Natural killer cell treated with Interleukin-12 subunit alpha and Interleukin-12 subunit beta and Interleukin-15 and Interleukin-18, amount 100 ng/mL, for 72 hours (primary cell): ENCODE measurements around the gene ARRDC3. TPM values are rescaled to one million over a fixed set of nuclear protein-coding genes. Genes with fewer than 3 reads are reported as not detected.

Experiments used
- ATAC-seq, 2 donors: fragments of 150-1000 bp; cut with Tn5 transposase in 1 of 2; sonication (Bioruptor Pico), chemical (Tn5 transposase) in 1 of 2; 2 replicates each; pipeline ENCODE4 v1.10.0; 2021
- DNase-seq: peaks from one replicate; pipeline ENCODE4 v3.0.0; 2022; ENCODE audit warnings: low spot score
- H3K27ac Mint-ChIP-seq, 2 donors: 1 replicate in 1 of 2; 2 replicates in 1 of 2; pipeline ENCODE4 v1.8.0; 2022; ENCODE audit warnings: mixed read lengths in 2 of 2, mild to moderate bottlenecking in 1 of 2, moderate library complexity in 1 of 2
- H3K27me3 Mint-ChIP-seq, 2 donors: 1 replicate in 1 of 2; 2 replicates in 1 of 2; pipeline ENCODE4 v1.8.0; 2022; ENCODE audit warnings: mixed read lengths in 2 of 2
- H3K36me3 Mint-ChIP-seq: one replicate; pipeline ENCODE4 v1.8.0; 2022; ENCODE audit warnings: mixed read lengths
- H3K4me1 Mint-ChIP-seq, 2 donors: 1 replicate in 1 of 2; 2 replicates in 1 of 2; pipeline ENCODE4 v1.8.0; 2022; ENCODE audit warnings: low read depth in 2 of 2, mixed read lengths in 2 of 2, mild to moderate bottlenecking in 1 of 2
- H3K4me3 Mint-ChIP-seq: one replicate; pipeline ENCODE4 v1.8.0; 2022; ENCODE audit warnings: mixed read lengths
- H3K9me3 Mint-ChIP-seq: 2 replicates; pipeline ENCODE4 v1.8.0; 2022; ENCODE audit warnings: mixed read lengths
- total RNA-seq, 2 donors: library from RNA; stranded (reverse); gene quantifications; one replicate each; pipeline ENCODE4 v1.2.3, GENCODE V29; 2022

ARRDC3 gene
- total RNA-seq: 10 to 100 TPM; 30.4 to 31.9 TPM

GRCh38 chr5:91383027-91383955 lies at the start of gene ARRDC3:
ARRDC3 (minus strand) TSS chr5:91383317; CDS start chr5:91383092, 225 bp downstream.
- peak; percentile 71 to 77 for ATAC-seq
- no peaks in the 10 kb centered on the region for H3K27me3 Mint-ChIP-seq
- H3K4me1 Mint-ChIP-seq: peaks cover 25% of the 10 kb centered on the region in 2 donors
- DNase-seq: peak; percentile 98
- H3K4me3 Mint-ChIP-seq: peak within 1 kb of the TSS; percentile 93
- H3K36me3 Mint-ChIP-seq: no peaks in the 10 kb centered on the region
- no peaks in the 10 kb centered on the region for H3K9me3 Mint-ChIP-seq
- H3K27ac Mint-ChIP-seq: peak within 1 kb of the TSS; percentile 89 to 94

- H3K4me1 Mint-ChIP-seq: peaks cover 21 to 25% of the 10 kb centered on the region in 2 donors
- H3K27me3 Mint-ChIP-seq: no peaks in the 10 kb centered on the region
- peaks cover 11% of the 10 kb centered on the region for H3K36me3 Mint-ChIP-seq
- H3K4me3 Mint-ChIP-seq: no peak overlapping the region
- H3K27ac Mint-ChIP-seq: no peak overlapping the region
- no peak for ATAC-seq
- H3K9me3 Mint-ChIP-seq: peaks cover 4% of the 10 kb centered on the region
- no peak for DNase-seq
Observed at GRCh38 chr5:91430949-91431348, 47.8 kb upstream of the ARRDC3 start.

GRCh38 chr5:91424638-91425436 lies 41.7 kb upstream of the ARRDC3 start:
- Mint-ChIP-seq H3K27me3 (no peaks in the 10 kb centered on the region), H3K4me1 (peaks cover 0 to 7% of the 10 kb centered on the region in 2 donors), H3K9me3 (peaks cover 4% of the 10 kb centered on the region), H3K27ac (no peak overlapping the region), H3K36me3 (peaks cover 8% of the 10 kb centered on the region), H3K4me3 (no peak overlapping the region)
- ATAC-seq (no peak), DNase-seq (no peak)

GRCh38 chr5:91423871-91424270 lies 40.8 kb upstream of the ARRDC3 start:
- Mint-ChIP-seq H3K4me1 (peaks cover 0 to 3% of the 10 kb centered on the region in 2 donors), H3K27ac (no peak overlapping the region), H3K36me3 (no peaks in the 10 kb centered on the region), H3K27me3 (no peaks in the 10 kb centered on the region), H3K4me3 (no peak overlapping the region), H3K9me3 (no peaks in the 10 kb centered on the region)
- ATAC-seq (no peak), DNase-seq (no peak)

GRCh38 chr5:91420879-91421278 lies 37.8 kb upstream of the ARRDC3 start:
- Mint-ChIP-seq H3K9me3 (no peaks in the 10 kb centered on the region), H3K4me3 (no peak overlapping the region), H3K36me3 (no peaks in the 10 kb centered on the region), H3K27ac (no peak overlapping the region), H3K4me1 (peaks cover 10 to 12% of the 10 kb centered on the region in 2 donors), H3K27me3 (no peaks in the 10 kb centered on the region)
- no peak for DNase-seq
- ATAC-seq: no peak

GRCh38 chr5:91419571-91420537 lies 36.7 kb upstream of the ARRDC3 start:
- Mint-ChIP-seq H3K36me3 (no peaks in the 10 kb centered on the region), H3K4me3 (no peak overlapping the region), H3K9me3 (no peaks in the 10 kb centered on the region), H3K27ac (no peak overlapping the region), H3K4me1 (peaks cover 10 to 12% of the 10 kb centered on the region in 2 donors), H3K27me3 (no peaks in the 10 kb centered on the region)
- no peak for ATAC-seq
- DNase-seq: peak; percentile 79

- no peaks in the 10 kb centered on the region for H3K36me3 Mint-ChIP-seq
- H3K27ac Mint-ChIP-seq: no peak overlapping the region
- DNase-seq (no peak), ATAC-seq (no peak)
- H3K9me3 Mint-ChIP-seq: no peaks in the 10 kb centered on the region
- peaks cover 10 to 12% of the 10 kb centered on the region in 2 donors for H3K4me1 Mint-ChIP-seq
- H3K4me3 Mint-ChIP-seq: no peak overlapping the region
- no peaks in the 10 kb centered on the region for H3K27me3 Mint-ChIP-seq
Observed at GRCh38 chr5:91419136-91419535, 36.0 kb upstream of the ARRDC3 start.

GRCh38 chr5:91418158-91418557 lies 35.0 kb upstream of the ARRDC3 start:
- Mint-ChIP-seq H3K4me1 (peaks cover 10 to 12% of the 10 kb centered on the region in 2 donors), H3K27me3 (no peaks in the 10 kb centered on the region), H3K9me3 (no peaks in the 10 kb centered on the region), H3K4me3 (no peak overlapping the region), H3K36me3 (no peaks in the 10 kb centered on the region), H3K27ac (peak overlapping the region; percentile 8 to 11)
- ATAC-seq (no peak), DNase-seq (no peak)

GRCh38 chr5:91417219-91417618 lies 34.1 kb upstream of the ARRDC3 start:
- Mint-ChIP-seq H3K4me1 (peaks cover 10 to 12% of the 10 kb centered on the region in 2 donors), H3K9me3 (no peaks in the 10 kb centered on the region), H3K27ac (no peak overlapping the region), H3K27me3 (no peaks in the 10 kb centered on the region), H3K4me3 (no peak overlapping the region), H3K36me3 (no peaks in the 10 kb centered on the region)
- DNase-seq: no peak
- no peak for ATAC-seq

- Mint-ChIP-seq H3K36me3 (no peaks in the 10 kb centered on the region), H3K4me1 (peaks cover 10 to 12% of the 10 kb centered on the region in 2 donors), H3K27me3 (no peaks in the 10 kb centered on the region), H3K4me3 (no peak overlapping the region), H3K27ac (no peak overlapping the region), H3K9me3 (no peaks in the 10 kb centered on the region)
- no peak for DNase-seq
- ATAC-seq: no peak
Observed at GRCh38 chr5:91416491-91416890, 33.4 kb upstream of the ARRDC3 start.

GRCh38 chr5:91409304-91409703 lies 26.2 kb upstream of the ARRDC3 start:
- peaks cover 0 to 3% of the 10 kb centered on the region in 2 donors for H3K4me1 Mint-ChIP-seq
- ATAC-seq (no peak), DNase-seq (no peak)
- H3K27ac Mint-ChIP-seq: no peak overlapping the region
- no peaks in the 10 kb centered on the region for H3K36me3 Mint-ChIP-seq
- H3K9me3 Mint-ChIP-seq: no peaks in the 10 kb centered on the region
- no peak overlapping the region for H3K4me3 Mint-ChIP-seq
- H3K27me3 Mint-ChIP-seq: no peaks in the 10 kb centered on the region

GRCh38 chr5:91408710-91409109 lies 25.6 kb upstream of the ARRDC3 start:
- no peak for DNase-seq
- no peak overlapping the region for H3K4me3 Mint-ChIP-seq
- ATAC-seq: no peak
- H3K4me1 Mint-ChIP-seq: peaks cover 0 to 3% of the 10 kb centered on the region in 2 donors
- H3K27me3 Mint-ChIP-seq: no peaks in the 10 kb centered on the region
- no peaks in the 10 kb centered on the region for H3K9me3 Mint-ChIP-seq
- peaks cover 4% of the 10 kb centered on the region for H3K36me3 Mint-ChIP-seq
- no peak overlapping the region for H3K27ac Mint-ChIP-seq

- Mint-ChIP-seq H3K4me3 (no peak overlapping the region), H3K36me3 (peaks cover 5% of the 10 kb centered on the region), H3K4me1 (peaks cover 0 to 3% of the 10 kb centered on the region in 2 donors), H3K27me3 (no peaks in the 10 kb centered on the region), H3K27ac (no peak overlapping the region), H3K9me3 (no peaks in the 10 kb centered on the region)
- ATAC-seq: no peak
- DNase-seq: no peak
Observed at GRCh38 chr5:91407204-91407603, 24.1 kb upstream of the ARRDC3 start.
